HEK293 (cell line): ENCODE results near the gene AHRR.

Source experiments
- CTCF ChIP-seq: fragments of 450-650 bp; formaldehyde crosslinking; IDR thresholded peaks from 2 replicates; pipeline ENCODE4 v1.5.1; 2016; ENCODE audit warnings: missing biosample characterization, missing genetic modification characterization
- ELK4 ChIP-seq: IDR thresholded peaks from 2 replicates; pipeline ENCODE4 v1.6.1; 2011; ENCODE audit warnings: mild to moderate bottlenecking, low read depth, low read length, borderline replicate concordance
- FEZF1 ChIP-seq: fragments of 450-650 bp; formaldehyde crosslinking; IDR thresholded peaks from 2 replicates; pipeline ENCODE4 v1.5.1; 2016; ENCODE audit warnings: missing biosample characterization, missing genetic modification characterization
- OVOL3 ChIP-seq: fragments of 450-650 bp; formaldehyde crosslinking; IDR thresholded peaks from 2 replicates; pipeline ENCODE4 v1.5.1; 2016; ENCODE audit warnings: missing biosample characterization, missing genetic modification characterization
- TCF7L2 ChIP-seq: IDR thresholded peaks from 2 replicates; pipeline ENCODE4 v1.6.1; 2011; ENCODE audit warnings: low read depth, mild to moderate bottlenecking, inconsistent platforms, low read length, moderate library complexity, borderline replicate concordance
- ZBTB17 ChIP-seq: fragments of 450-650 bp; formaldehyde crosslinking; IDR thresholded peaks from 2 replicates; pipeline ENCODE4 v1.5.1; 2016; ENCODE audit warnings: missing biosample characterization, missing genetic modification characterization
- ZFP37 ChIP-seq: fragments of 450-650 bp; formaldehyde crosslinking; IDR thresholded peaks from 2 replicates; pipeline ENCODE4 v1.5.1; 2016; ENCODE audit warnings: missing biosample characterization, missing genetic modification characterization
- ZNF138 ChIP-seq: fragments of 450-650 bp; formaldehyde crosslinking; IDR thresholded peaks from 2 replicates; pipeline ENCODE4 v1.5.1; 2016; ENCODE audit warnings: missing biosample characterization, missing genetic modification characterization, borderline replicate concordance
- ZNF394 ChIP-seq: fragments of 450-650 bp; formaldehyde crosslinking; IDR thresholded peaks from 2 replicates; pipeline ENCODE4 v1.5.1; 2016; ENCODE audit warnings: missing biosample characterization, missing genetic modification characterization, mild to moderate bottlenecking, moderate library complexity, borderline replicate concordance
- ZNF488 ChIP-seq: fragments of 450-650 bp; formaldehyde crosslinking; IDR thresholded peaks from 2 replicates; pipeline ENCODE4 v1.5.1; 2016; ENCODE audit warnings: missing biosample characterization, missing genetic modification characterization
- ZNF692 ChIP-seq: fragments of 450-650 bp; formaldehyde crosslinking; IDR thresholded peaks from 2 replicates; pipeline ENCODE4 v1.5.1; 2016; ENCODE audit warnings: missing biosample characterization, missing genetic modification characterization

GRCh38 chr5:364497-364896 lies 43.0 kb downstream of the AHRR start:
- TF ChIP-seq ZBTB17 (no peak), CTCF (tag by site-specific recombination) (no peak), ZNF692 (no peak), ZNF138 (no peak), ELK4 (no peak), ZFP37 (tag by site-specific recombination) (no peak), ZNF394 (tag by site-specific recombination) (no peak), TCF7L2 (no peak), FEZF1 (tag by site-specific recombination) (no peak), OVOL3 (tag by site-specific recombination) (no peak), ZNF488 (tag by site-specific recombination) (no peak)
